ENCODE data around the gene MAS1.

The MAS1 gene

GRCh38 chr6:159893064-159893463 lies 2.3 kb downstream of the MAS1 start:
- no peak for TF ChIP-seq CTCF (IDR thresholded peaks at IDR 0.05; ENCODE audit: extremely low read depth, missing control alignments)
- DNase-seq (ENCODE audit: low spot score), result no peak

GRCh38 chr6:159894991-159895390 lies 4.2 kb downstream of the MAS1 start:
- DNase-seq (ENCODE audit: low spot score), result no peak
- TF ChIP-seq CTCF (IDR thresholded peaks at IDR 0.05; ENCODE audit: extremely low read depth, missing control alignments), result no peak

- no peak for TF ChIP-seq CTCF (IDR thresholded peaks at IDR 0.05; ENCODE audit: extremely low read depth, missing control alignments)
- no peak for DNase-seq (ENCODE audit: low spot score)
Measured at GRCh38 chr6:159897603-159898002, 6.8 kb downstream of the MAS1 start.

GRCh38 chr6:159898519-159898918 lies 7.7 kb downstream of the MAS1 start:
- TF ChIP-seq CTCF (IDR thresholded peaks at IDR 0.05; ENCODE audit: extremely low read depth, missing control alignments), result no peak
- no peak for DNase-seq (ENCODE audit: low spot score)

GRCh38 chr6:159899994-159900745 lies 9.4 kb downstream of the MAS1 start:
- DNase-seq (ENCODE audit: low spot score), result no peak
- no peak for TF ChIP-seq CTCF (IDR thresholded peaks at IDR 0.05; ENCODE audit: extremely low read depth, missing control alignments)

- no peak for TF ChIP-seq CTCF (IDR thresholded peaks at IDR 0.05; ENCODE audit: extremely low read depth, missing control alignments)
- no peak for DNase-seq (ENCODE audit: low spot score)
Measured at GRCh38 chr6:159902620-159903019, 11.8 kb downstream of the MAS1 start.

- DNase-seq (ENCODE audit: low spot score), result no peak
- TF ChIP-seq CTCF (IDR thresholded peaks at IDR 0.05; ENCODE audit: extremely low read depth, missing control alignments), result no peak
Measured at GRCh38 chr6:159904497-159904911, 13.7 kb downstream of the MAS1 start.

All from GM20000 (cell line).